Umbilical cord (tissue), 2 donors: ENCODE measurements around the gene ZBTB24. TPM values are rescaled to one million over a fixed set of nuclear protein-coding genes. Genes with fewer than 3 reads are reported as not detected.
"Not testable (repeated sequence)": the region's sequence is repeated elsewhere in the genome, so short reads cannot be mapped to it uniquely, and the experiment has no call there.

ENCODE experiments used
- DNase-seq: peaks from one replicate; pipeline ENCODE4 v3.0.0-alpha.2; 2015; ENCODE audit warnings: low spot score
- total RNA-seq: library from RNA; depleted of rRNA; stranded (reverse); fragments of >200 nt; gene quantifications from one replicate; pipeline ENCODE4 v1.2.3, GENCODE V29; 2014; ENCODE audit warnings: low replicate concordance; ENCODE audit not compliant: insufficient read depth

Gene ZBTB24
- total RNA-seq, 1 donor from 2014 or later, result 10.4 TPM

GRCh38 chr6:109471105-109471810 is 11.8 kb downstream of the ZBTB24 start:
- no peak for DNase-seq

- DNase-seq, result no peak
Observed at GRCh38 chr6:109469591-109470189, 13.3 kb downstream of the ZBTB24 start.

GRCh38 chr6:109467696-109468095 is 15.3 kb downstream of the ZBTB24 start:
- no peak for DNase-seq

DNA sequence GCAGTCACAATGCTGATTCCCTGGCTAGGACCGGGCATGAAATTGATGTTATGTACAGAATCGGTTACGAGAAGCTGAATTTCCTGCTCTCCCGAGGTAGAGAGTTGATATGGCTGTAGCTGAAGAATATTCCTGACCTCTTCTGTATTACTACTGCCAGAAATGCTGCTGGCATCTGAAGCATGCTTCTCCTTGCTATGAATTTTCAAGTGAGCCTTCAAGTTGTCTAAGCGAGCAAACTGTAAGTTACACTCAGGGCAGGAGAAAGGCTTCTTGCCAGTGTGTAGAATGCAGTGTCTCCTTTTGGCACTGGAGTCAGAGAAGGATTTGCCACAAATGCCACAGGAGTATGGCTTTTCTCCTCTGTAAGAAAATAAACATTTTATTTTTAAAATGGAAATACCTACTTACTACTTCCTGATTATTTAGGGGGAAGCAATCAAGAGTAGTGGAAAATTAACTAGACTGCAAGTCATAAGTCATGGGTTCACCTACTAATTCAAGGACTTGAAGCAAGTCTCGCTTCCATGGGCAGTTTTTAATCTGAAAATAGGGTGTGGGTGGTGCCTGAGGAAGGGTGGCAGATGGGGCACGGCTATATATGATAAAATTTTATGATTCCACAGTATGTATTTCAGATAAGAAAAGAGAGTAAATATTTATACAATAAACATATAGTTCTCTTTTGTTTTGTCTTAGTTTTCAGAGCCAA is 16.7 kb downstream of the ZBTB24 start:
- DNase-seq, result no peak

DNA sequence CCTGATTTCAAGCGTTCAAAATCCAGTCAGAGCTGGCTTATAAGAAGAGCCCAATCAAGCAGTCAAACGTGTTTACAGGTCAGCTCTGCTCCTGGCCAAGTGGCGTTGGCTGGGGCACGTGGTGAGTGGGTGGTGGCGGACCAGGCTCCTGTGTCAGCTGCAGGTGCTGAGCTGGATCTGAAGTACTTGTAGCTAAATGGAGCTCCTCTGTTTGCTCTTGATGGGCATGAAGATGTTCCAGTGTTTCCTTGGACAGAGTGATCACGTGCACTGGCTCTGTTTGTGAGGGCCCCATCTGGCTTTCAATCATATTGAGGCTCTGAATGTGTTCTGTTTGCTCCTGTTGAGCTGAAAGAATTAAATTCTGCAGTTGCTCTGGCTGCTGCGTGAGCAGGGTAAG is 17.2 kb downstream of the ZBTB24 start:
- no peak for DNase-seq

DNA sequence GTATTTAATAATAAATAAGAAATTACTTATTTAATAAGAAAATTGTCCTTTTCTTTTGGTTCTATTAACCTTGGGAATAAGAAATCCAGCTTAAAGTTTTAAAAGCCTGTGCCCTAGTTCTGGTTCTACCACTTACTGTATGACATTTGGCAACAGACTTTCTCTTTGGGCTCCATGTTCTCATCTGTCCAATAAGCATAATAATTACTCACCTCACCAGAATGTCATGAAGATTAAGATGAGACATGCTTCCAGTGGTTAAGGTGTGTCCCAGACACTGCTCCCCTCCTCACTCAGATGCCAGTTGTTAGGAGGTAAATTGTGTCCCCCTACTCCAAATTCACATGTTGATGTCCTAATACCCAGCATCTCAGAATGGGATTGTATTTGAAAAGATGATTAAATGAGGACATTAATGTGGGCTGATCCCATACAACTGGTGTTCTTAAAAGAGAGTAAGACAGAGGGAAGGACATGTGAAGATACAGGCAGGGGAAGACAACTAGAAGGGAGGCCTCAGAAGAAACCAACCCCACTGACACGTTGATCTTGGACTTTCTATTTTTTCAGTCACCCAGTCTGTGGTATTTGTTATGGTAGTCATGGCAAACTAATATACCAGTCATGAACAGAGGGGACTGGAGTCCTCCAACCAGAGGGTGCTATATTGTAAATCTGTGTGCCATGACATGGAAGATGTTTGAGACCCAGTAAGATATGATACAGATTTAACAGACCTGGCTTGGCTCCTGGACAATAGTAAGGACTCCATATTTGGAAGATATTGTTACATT is 21.1 kb downstream of the ZBTB24 start:
- DNase-seq, result no peak

DNA sequence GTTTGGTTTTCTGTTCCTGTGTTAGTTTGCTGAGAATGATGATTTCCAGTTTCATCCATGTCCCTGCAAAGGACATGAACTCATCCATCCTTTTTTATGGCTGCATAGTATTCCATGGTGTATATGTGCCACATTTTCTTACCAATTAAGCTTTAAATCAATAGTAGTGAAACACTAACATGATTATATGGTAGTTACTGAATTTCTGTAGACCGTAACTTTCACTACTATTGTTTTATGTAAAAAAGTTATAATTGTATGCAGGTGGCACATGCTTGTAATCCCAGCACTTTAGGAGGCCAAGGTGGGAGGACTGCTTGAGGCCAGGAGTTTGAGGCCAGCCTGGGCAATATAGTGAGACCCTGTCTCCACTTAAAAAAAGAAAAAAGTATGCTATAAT is 21.8 kb downstream of the ZBTB24 start:
- DNase-seq, result not testable (repeated sequence)

- no peak for DNase-seq
Observed at GRCh38 chr6:109460161-109460829, 22.7 kb downstream of the ZBTB24 start.

GRCh38 chr6:109458774-109459531 is 24.1 kb downstream of the ZBTB24 start:
- DNase-seq, result no peak

DNA sequence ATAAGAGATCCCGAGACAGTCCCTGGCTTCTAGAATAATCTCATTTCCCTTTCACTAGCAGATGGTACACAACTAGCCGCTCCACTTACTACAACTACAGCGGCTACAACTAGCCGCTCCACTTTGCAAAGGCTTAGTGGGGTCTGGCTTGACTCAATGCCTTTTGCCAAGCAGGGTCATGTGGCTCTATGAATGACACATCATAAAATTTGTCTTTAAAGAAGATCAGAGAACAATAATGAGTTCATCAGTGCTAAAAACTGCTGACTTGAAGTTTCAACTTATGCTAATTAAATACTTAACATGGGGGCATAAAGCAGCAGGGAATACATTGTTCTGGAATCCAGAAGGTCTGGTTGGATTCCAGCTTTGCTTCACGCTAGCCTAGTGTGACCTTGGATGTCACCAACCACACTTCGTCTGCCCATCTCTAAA is 25.4 kb downstream of the ZBTB24 start:
- DNase-seq, result no peak

DNA sequence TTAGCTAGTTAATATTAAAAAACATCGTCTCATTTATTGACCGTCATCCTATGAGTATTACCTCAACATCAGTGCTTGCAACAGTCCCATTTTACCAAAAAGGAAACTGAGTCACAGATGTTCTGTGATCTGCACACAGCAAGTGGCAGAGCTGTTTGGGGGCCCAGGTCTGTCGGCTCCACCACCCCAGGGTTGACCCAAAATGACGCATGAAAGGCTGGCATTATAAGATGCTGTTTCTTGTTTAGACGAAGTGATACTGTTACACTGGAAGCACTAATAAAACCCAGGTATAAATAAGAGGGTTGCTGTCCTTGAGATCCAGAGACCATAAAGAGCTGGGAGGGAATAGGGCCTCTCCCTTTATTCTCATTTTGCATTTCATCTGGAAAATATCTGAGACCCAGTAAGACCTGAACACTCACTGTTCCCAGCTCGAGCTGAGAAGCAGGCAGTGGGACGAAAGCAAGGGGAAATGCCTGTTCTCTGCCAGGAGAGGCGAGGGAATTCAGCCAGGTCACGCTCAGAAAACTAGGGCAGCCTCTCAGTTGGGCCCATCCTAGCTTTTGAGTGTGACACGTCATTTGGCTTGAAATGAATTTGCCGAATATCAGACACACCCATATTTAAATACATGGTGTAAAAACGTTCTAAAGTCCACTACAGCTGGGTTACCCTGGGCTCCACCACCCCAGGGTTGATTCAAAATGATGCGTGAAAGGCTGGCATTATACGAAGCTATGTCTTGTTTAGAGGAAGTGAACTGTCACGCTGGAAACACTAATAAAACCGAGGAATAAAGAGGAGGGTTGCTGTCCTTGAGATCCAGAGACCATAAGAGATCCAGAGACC is 26.1 kb downstream of the ZBTB24 start:
- peak; percentile 76 for DNase-seq

DNA sequence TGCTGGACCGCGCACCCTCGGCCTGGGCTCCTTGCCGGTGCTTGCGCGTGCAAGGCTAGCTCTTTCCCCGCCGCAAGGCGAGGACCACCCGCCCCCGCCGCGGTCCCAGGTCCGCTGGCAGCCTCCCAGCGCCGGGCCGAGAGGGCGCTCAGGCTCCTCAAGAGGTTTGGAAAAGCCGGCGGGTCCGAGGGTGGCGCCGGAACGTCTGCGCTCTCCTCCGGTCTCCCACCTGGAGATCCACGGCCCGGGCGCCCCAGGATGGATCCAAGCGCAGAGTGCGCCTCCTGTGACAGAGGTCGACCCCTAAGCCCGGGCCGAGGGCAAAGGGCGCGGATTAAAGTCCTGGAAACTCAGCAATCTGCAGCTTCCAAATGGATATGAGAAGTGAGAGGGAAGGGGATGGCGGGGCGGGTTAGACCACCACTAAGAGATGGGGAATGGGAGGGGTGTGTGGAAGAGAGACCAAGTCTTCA is 26.9 kb downstream of the ZBTB24 start:
- DNase-seq, result no peak

- DNase-seq, result peak; percentile 60
Observed at GRCh38 chr6:109455437-109456110, 27.4 kb downstream of the ZBTB24 start, which contains the start of gene MICAL1. TSS of gene MICAL1 (minus strand) at chr6:109455772. CDS start at chr6:109454196, 1,576 bp downstream.

DNA sequence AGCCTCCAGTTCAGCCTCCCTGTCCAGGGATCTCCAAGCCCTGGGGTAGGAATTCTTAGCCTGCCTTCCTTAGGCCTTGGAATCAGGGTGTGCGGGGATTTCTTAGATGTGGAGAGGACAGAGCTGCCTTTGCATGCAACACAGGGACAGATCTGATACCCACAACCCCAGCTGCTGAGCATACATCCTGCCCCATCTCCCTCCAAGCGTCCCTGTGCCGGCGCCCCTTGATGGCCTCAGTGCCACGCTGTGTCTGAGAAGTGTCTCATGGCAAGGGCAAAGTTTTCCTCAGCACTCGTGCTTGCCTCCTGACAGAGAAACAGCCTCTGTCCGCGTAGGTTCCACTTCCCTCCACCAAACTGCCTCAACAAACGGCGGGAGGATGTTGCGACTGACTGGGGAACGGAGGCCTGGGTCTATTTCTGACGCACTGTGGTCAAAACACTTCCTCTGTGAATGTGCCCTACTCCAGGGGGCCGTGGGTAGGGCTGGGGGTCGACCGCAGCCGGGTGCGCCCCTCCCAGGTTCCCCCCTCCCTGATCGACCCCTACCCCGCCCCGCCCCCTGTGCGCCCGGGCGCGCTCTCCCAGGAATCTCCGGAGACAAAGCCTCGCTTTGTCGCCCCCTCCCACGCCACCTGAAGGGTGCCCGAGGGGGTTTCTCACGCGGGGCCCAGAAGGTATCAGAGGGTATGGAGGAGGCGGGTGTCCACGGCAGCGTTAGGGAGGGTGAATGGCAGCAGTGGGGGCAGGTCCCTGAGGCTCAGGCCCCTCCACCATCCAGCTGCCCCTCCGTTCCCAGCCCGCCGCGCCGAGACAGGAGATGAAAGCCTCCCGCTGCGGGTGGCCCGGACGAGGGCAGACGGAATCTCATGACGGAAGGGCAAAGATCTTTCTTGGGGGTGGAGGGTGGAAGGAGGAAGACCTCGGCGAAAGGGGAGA is 28.3 kb downstream of the ZBTB24 start:
- DNase-seq, result peak; percentile 54

- peak; percentile 64 for DNase-seq
Observed at GRCh38 chr6:109453594-109454495, 29.2 kb downstream of the ZBTB24 start.

GRCh38 chr6:109453156-109453555 is 29.9 kb downstream of the ZBTB24 start:
- DNase-seq, result no peak

GRCh38 chr6:109452181-109452580 is 30.8 kb downstream of the ZBTB24 start:
- DNase-seq, result no peak
